ENCODE data around the gene MYBBP1A. TPM values are rescaled to one million over a fixed set of nuclear protein-coding genes. Genes with fewer than 3 reads are reported as not detected.

MYBBP1A gene
- total and polyA plus RNA-seq, 9 donors: 12.7 to 71.4 (median 45.5) TPM

GRCh38 chr17:4536742-4537411 is 18.3 kb downstream of the MYBBP1A start:
- peaks cover 14% of the 10 kb centered on the region for H3K4me1 ChIP-seq (ENCODE audit: insufficient read depth)
- intact Hi-C loops (cut with DNase I): no loop called here
- TF ChIP-seq CTCF (IDR thresholded peaks at IDR 0.05) (no peak), EP300 (IDR thresholded peaks at IDR 0.05) (peak; percentile 38)
- no peaks in the 10 kb centered on the region for H3K36me3 ChIP-seq
- DNase-seq: peak in 2 of 5 donors; percentile 43 to 63
- H3K27me3 ChIP-seq: no peaks in the 10 kb centered on the region
- H3K27ac ChIP-seq: no peak overlapping the region
- no peak overlapping the region for H3K4me3 ChIP-seq
- H3K9me3 ChIP-seq: no peaks in the 10 kb centered on the region
- WGBS, 3 donors: 16 to 22% (median 20%) methylated on average over 18 of the region's 18 CpGs

DNA sequence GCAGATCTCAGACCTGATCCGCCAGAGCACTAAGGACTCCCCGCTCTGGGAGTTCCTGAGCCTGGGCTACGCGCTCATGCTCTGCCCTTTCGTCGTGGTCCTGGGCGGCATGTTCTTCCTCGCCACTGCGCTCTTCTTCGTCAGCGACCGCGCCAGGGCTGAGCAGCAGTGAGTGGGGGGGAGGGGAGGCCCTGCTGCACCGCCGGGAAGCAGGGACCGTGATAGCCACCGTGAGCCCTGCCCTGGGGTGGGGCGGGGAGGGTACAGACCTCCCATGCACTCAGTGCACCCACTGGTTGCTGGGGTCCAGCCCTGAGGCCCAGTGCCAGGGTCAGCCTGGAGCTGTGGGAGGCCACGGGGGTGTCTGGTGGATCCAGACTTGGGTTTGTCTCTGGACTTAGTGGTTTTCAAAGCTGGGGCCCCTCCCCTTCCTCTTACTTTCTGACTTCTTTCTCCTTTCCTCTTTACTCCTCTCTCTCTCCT is 18.9 kb downstream of the MYBBP1A start:
- H3K4me1 ChIP-seq (ENCODE audit: insufficient read depth): peaks cover 14% of the 10 kb centered on the region
- no peaks in the 10 kb centered on the region for H3K27me3 ChIP-seq
- intact Hi-C loops (cut with DNase I): no loop called here
- H3K4me3 ChIP-seq: peak overlapping the region; percentile 12
- WGBS, 3 donors: 8 to 40% (median 27%) methylated on average over 19 of the region's 19 CpGs
- H3K36me3 ChIP-seq: no peaks in the 10 kb centered on the region
- H3K27ac ChIP-seq: no peak overlapping the region
- peak in 3 of 5 donors; percentile 30 to 62 (median 42) for DNase-seq
- H3K9me3 ChIP-seq: no peaks in the 10 kb centered on the region
- TF ChIP-seq EP300 (IDR thresholded peaks at IDR 0.05) (no peak), POLR2A (IDR thresholded peaks at IDR 0.05) (no peak), CTCF (IDR thresholded peaks at IDR 0.05) (no peak)

DNA sequence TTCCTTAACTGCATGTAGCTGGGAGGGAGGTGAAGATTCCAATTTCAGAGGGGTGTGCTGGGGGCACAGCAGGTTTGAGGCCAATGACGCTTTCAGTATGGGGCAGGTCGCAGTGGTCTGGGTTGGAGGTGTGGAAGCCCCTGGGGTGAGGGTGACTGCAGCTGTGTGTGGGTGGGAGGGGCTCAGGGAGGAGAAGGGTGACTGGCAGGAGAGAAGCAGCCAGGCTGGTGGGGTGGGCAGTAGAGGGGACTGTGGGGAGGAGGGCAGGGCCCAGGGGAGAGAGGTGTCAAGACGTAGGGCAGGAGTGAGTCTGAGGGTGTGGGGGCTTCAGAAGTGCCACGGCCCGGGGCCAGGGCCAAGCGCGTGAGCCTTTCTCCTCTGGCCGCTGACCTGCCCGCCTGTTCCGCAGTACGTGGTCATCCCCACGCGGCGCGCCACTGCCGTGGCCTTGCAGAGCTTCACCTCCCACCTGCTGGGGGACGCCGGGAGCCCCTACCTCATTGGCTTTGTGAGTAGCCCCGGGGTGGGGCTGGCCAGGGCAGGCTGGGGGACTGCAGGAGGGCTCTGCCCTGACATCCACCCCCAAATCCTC is 19.4 kb downstream of the MYBBP1A start:
- peak overlapping the region; percentile 12 for H3K4me3 ChIP-seq
- no peak for TF ChIP-seq CTCF (IDR thresholded peaks at IDR 0.05)
- no peak for TF ChIP-seq EP300 (IDR thresholded peaks at IDR 0.05)
- no peak for TF ChIP-seq POLR2A (IDR thresholded peaks at IDR 0.05)
- H3K9me3 ChIP-seq: no peaks in the 10 kb centered on the region
- H3K27me3 ChIP-seq: no peaks in the 10 kb centered on the region
- H3K36me3 ChIP-seq: no peaks in the 10 kb centered on the region
- intact Hi-C loops (cut with DNase I): no loop called here
- peak in 2 of 5 donors; percentile 41 to 61 for DNase-seq
- H3K27ac ChIP-seq: no peak overlapping the region
- WGBS, 3 donors: 22 to 47% (median 27%) methylated on average over 19 of the region's 19 CpGs
- H3K4me1 ChIP-seq (ENCODE audit: insufficient read depth): peaks cover 14% of the 10 kb centered on the region

- H3K4me3 ChIP-seq: no peak overlapping the region
- no peak overlapping the region for H3K27ac ChIP-seq
- no peak for TF ChIP-seq EP300 (IDR thresholded peaks at IDR 0.05)
- no peak for TF ChIP-seq POLR2A (IDR thresholded peaks at IDR 0.05)
- TF ChIP-seq CTCF (IDR thresholded peaks at IDR 0.05): no peak
- no peaks in the 10 kb centered on the region for H3K36me3 ChIP-seq
- 64 to 82% (median 71%) methylated on average over 22 to 27 of the region's 27 CpGs for WGBS, 3 donors
- H3K9me3 ChIP-seq: no peaks in the 10 kb centered on the region
- peak in 2 of 5 donors; percentile 26 to 38 for DNase-seq
- H3K27me3 ChIP-seq: no peaks in the 10 kb centered on the region
- H3K4me1 ChIP-seq (ENCODE audit: insufficient read depth): peaks cover 14% of the 10 kb centered on the region
- intact Hi-C loops (cut with DNase I): no loop called here
These were observed 20.1 kb downstream of the MYBBP1A start for GRCh38 chr17:4534928-4535666.
